Stimulated activated CD4-positive, alpha-beta T cell treated with anti-CD3 and anti-CD28 coated beads, Interleukin-2, amount 100 ng/mL, for 4 hours (primary cell): Measurements from ENCODE around the gene MACF1.

Experiments
- DNase-seq: peaks from one replicate; pipeline ENCODE4 v3.0.0-alpha.2; 2020; ENCODE audit warnings: low read depth

The MACF1 gene

GRCh38 chr1:39297551-39297950 is 93.1 kb downstream of the MACF1 start:
- DNase-seq: no peak

- no peak for DNase-seq
Observed at GRCh38 chr1:39301606-39302005, 97.1 kb downstream of the MACF1 start.

- DNase-seq: no peak
Observed at GRCh38 chr1:39305555-39305954, 101.1 kb downstream of the MACF1 start.

- DNase-seq: no peak
Observed at GRCh38 chr1:39310015-39310414, 105.5 kb downstream of the MACF1 start.

- no peak for DNase-seq
Observed at GRCh38 chr1:39310691-39311090, 106.2 kb downstream of the MACF1 start.

- DNase-seq: no peak
Observed at GRCh38 chr1:39317111-39317510, 112.6 kb downstream of the MACF1 start.

- no peak for DNase-seq
Observed at GRCh38 chr1:39317910-39318633, 113.6 kb downstream of the MACF1 start.

GRCh38 chr1:39321979-39322378 is 117.5 kb downstream of the MACF1 start:
- no peak for DNase-seq

GRCh38 chr1:39322431-39322830 is 117.9 kb downstream of the MACF1 start:
- DNase-seq: no peak

GRCh38 chr1:39324888-39325287 is 120.4 kb downstream of the MACF1 start:
- no peak for DNase-seq

GRCh38 chr1:39326836-39327235 is 122.3 kb downstream of the MACF1 start:
- DNase-seq: no peak

- DNase-seq: no peak
Observed at GRCh38 chr1:39328095-39328494, 123.6 kb downstream of the MACF1 start.

- no peak for DNase-seq
Observed at GRCh38 chr1:39328586-39329121, 124.2 kb downstream of the MACF1 start.

GRCh38 chr1:39331647-39332046 is 127.2 kb downstream of the MACF1 start:
- DNase-seq: no peak

GRCh38 chr1:39332291-39332690 is 127.8 kb downstream of the MACF1 start:
- no peak for DNase-seq

- no peak for DNase-seq
Observed at GRCh38 chr1:39332828-39333227, 128.3 kb downstream of the MACF1 start.

GRCh38 chr1:39333296-39333695 is 128.8 kb downstream of the MACF1 start:
- DNase-seq: no peak

GRCh38 chr1:39335216-39335615 is 130.7 kb downstream of the MACF1 start:
- no peak for DNase-seq

GRCh38 chr1:39337067-39337466 is 132.6 kb downstream of the MACF1 start:
- DNase-seq: no peak

- no peak for DNase-seq
Observed at GRCh38 chr1:39342776-39343175, 138.3 kb downstream of the MACF1 start.

GRCh38 chr1:39344394-39345154 is 140.1 kb downstream of the MACF1 start:
- no peak for DNase-seq

- DNase-seq: no peak
Observed at GRCh38 chr1:39346872-39347271, 142.4 kb downstream of the MACF1 start.

- DNase-seq: no peak
Observed at GRCh38 chr1:39348278-39348677, 143.8 kb downstream of the MACF1 start.
